ENCODE data around the gene NHEJ1. TPM values are rescaled to one million over a fixed set of nuclear protein-coding genes. Genes with fewer than 3 reads are reported as not detected.

NHEJ1 gene
- total and polyA plus RNA-seq, 9 of the 15 experiments (the other 6 are each of a cell fraction or from before 2014, with no cell fraction given): 9.0 to 23.7 (median 13.9) TPM

GRCh38 chr2:219124381-219125110 lies 36.1 kb downstream of the NHEJ1 start:
- CTCF ChIA-PET (ENCODE audit: low intra/inter-chr PET ratio): no interaction called here
- ATAC-seq (peak; percentile 82), DNase-seq (ENCODE audit: extremely low read depth in 1 of 4, low spot score in 3 of 4) (peak; percentile 31 to 74 (median 50)), FAIRE-seq (peak; percentile 79)
- Histone ChIP-seq H3K4me2 (ENCODE audit: insufficient read depth, low read length) (no peak overlapping the region), H3K9me3 (replicated peaks; ENCODE audit: control insufficient read depth, insufficient read depth, low read depth, low read length) (no peaks in the 10 kb centered on the region), H3K27ac (ENCODE audit: extremely low read depth, low read depth, low read length) (peak overlapping the region; percentile 48; the same call in 1 of the 3 replicates), H3K27me3 (ENCODE audit: control insufficient read depth in 2 of 2, insufficient read depth in 2 of 2, low read length in 2 of 2) (no peaks in the 10 kb centered on the region), H3K9ac (ENCODE audit: insufficient read depth in 1 of 2, low read depth in 2 of 2, low read length in 2 of 2) (peak overlapping the region in 1 of 2 experiments; percentile 23; a peak in 2 of 4 replicates), H3K36me3 (ENCODE audit: control insufficient read depth, insufficient read depth, low read length) (no peaks in the 10 kb centered on the region), H4K20me1 (replicated peaks; ENCODE audit: control insufficient read depth, insufficient read depth, low read length) (no peaks in the 10 kb centered on the region), H3K4me1 (replicated peaks in 1 of 2; ENCODE audit: control insufficient read depth in 2 of 2, insufficient read depth in 2 of 2, low read length in 2 of 2) (peaks cover 19 to 35% of the 10 kb centered on the region in 2 experiments), H3K4me3 (no peak overlapping the region), H3K9me1 (ENCODE audit: control insufficient read depth, insufficient read depth, low read length) (peaks cover 3% of the 10 kb centered on the region), H3K79me2 (ENCODE audit: control insufficient read depth, insufficient read depth, low read length) (no peaks in the 10 kb centered on the region), H2AFZ (ENCODE audit: low read depth, low read length) (no peak overlapping the region)
- BruUV-seq (replicated peaks): no TSS peak
- in situ Hi-C loops (cut with MboI): loop anchor here (5.0 kb wide), 1 partner anchor 52 kb away; no protein-coding TSS in a partner anchor
- POLR2A ChIA-PET: interaction anchor here (0.7 to 0.8 kb wide), 2 partner anchors 24 to 122 kb away, joined by 3 read pairs; no protein-coding TSS in a partner anchor
- WGBS (ENCODE audit: insufficient coverage, low coverage, missing lambda C conversion rate): 5% methylated on average over 4 of the region's 4 CpGs
- intact Hi-C loops (cut with micrococcal nuclease): no loop called here
- TF ChIP-seq EGR1 (conservative IDR thresholded peaks at IDR 0.05): peak; percentile 85
- TF ChIP-seq SOX6 (IDR thresholded peaks at IDR 0.05): peak; percentile 32; the same call in 1 of the 2 replicates
- TF ChIP-seq EP300 (IDR thresholded peaks at IDR 0.05; ENCODE audit: low read length): peak; percentile 29; the same call in 1 of the 2 replicates
- peak in 1 of 2 experiments; percentile 86; a peak in 2 of 4 replicates for TF ChIP-seq RCOR1 (IDR thresholded peaks at IDR 0.05; ENCODE audit: borderline replicate concordance in 1 of 2, low read depth in 2 of 2, low read length in 2 of 2)
- TF ChIP-seq ZBTB2 (IDR thresholded peaks at IDR 0.05): no peak
- no peak for TF ChIP-seq MXD1 (CRISPR knock-in tag; IDR thresholded peaks at IDR 0.05; ENCODE audit: borderline replicate concordance, poor library complexity, severe bottlenecking)
- no peak; the same call in 1 of the 2 replicates for TF ChIP-seq TEAD4 (IDR thresholded peaks at IDR 0.05; ENCODE audit: low read length)
- no peak for TF ChIP-seq TEAD4 (CRISPR knock-in tag; IDR thresholded peaks at IDR 0.05; ENCODE audit: borderline replicate concordance)
- TF ChIP-seq RNF2 (IDR thresholded peaks at IDR 0.05): 0 out of 2 replicates have a peak, but pooled peaks have one; percentile 41
- peak; percentile 27 for TF ChIP-seq CBFA2T2 (conservative IDR thresholded peaks at IDR 0.05)
- TF ChIP-seq VEZF1 (CRISPR knock-in tag; IDR thresholded peaks at IDR 0.05): 0 out of 2 replicates have a peak, but pooled peaks have one; percentile 25
- TF ChIP-seq ZBED1 (IDR thresholded peaks at IDR 0.05): no peak
- TF ChIP-seq CBFA2T3 (IDR thresholded peaks at IDR 0.05): peak; percentile 52
- TF ChIP-seq EHMT2 (IDR thresholded peaks at IDR 0.05): peak; percentile 10; the same call in 1 of the 2 replicates
- TF ChIP-seq JUND (IDR thresholded peaks at IDR 0.05; ENCODE audit: borderline replicate concordance, low read depth, low read length): 0 out of 2 replicates have a peak, but pooled peaks have one; percentile 15
- TF ChIP-seq JUND (tag; IDR thresholded peaks at IDR 0.05; ENCODE audit: borderline replicate concordance, low read depth, low read length): no peak
- peak in 1 of 2 experiments; percentile 58; a peak in 2 of 4 replicates for TF ChIP-seq FOXA3 (CRISPR knock-in tag; conservative IDR thresholded peaks at IDR 0.05 in 1 of 2, IDR thresholded peaks at IDR 0.05 in 1 of 2)
- 0 out of 2 replicates have a peak, but pooled peaks have one; percentile 30 for TF ChIP-seq SMAD4 (CRISPR knock-in tag; conservative IDR thresholded peaks at IDR 0.05)
- peak; percentile 73 for TF ChIP-seq NFIC (IDR thresholded peaks at IDR 0.05)
- TF ChIP-seq ZNF174 (CRISPR knock-in tag; IDR thresholded peaks at IDR 0.05): no peak
- TF ChIP-seq KDM1A (IDR thresholded peaks at IDR 0.05): peak in 1 of 2 experiments; percentile 50; a peak in 1 of 4 replicates

Measured in K562 (cell line).